GM21447 (cell line): ENCODE data around the gene STIP1.
A peak's percentile ranks its signal among the peaks of the same experiment; 100 is the strongest.

ENCODE experiments used
- ATAC-seq: cut with Tn5 transposase; IDR thresholded peaks from one replicate; pipeline ENCODE4 v1.9.1; 2021; ENCODE audit not compliant: unreplicated experiment

The STIP1 gene

GRCh38 chr11:64196626-64197025 is 10.7 kb downstream of the STIP1 start:
- ATAC-seq = no peak

GRCh38 chr11:64198511-64198910 is 12.5 kb downstream of the STIP1 start:
- no peak for ATAC-seq

- ATAC-seq = no peak
Observed at GRCh38 chr11:64201543-64201942, 15.6 kb downstream of the STIP1 start.

- ATAC-seq = no peak
Observed at GRCh38 chr11:64202992-64203391, 17.0 kb downstream of the STIP1 start.

GRCh38 chr11:64203421-64204079 is 17.6 kb downstream of the STIP1 start:
- ATAC-seq = no peak

GRCh38 chr11:64204080-64204440 is 18.1 kb downstream of the STIP1 start:
- ATAC-seq = no peak

GRCh38 chr11:64204464-64204989 is 18.6 kb downstream of the STIP1 start:
- ATAC-seq = no peak

GRCh38 chr11:64206457-64207255 is 20.7 kb downstream of the STIP1 start, which contains the start of gene FERMT3:
FERMT3 (plus strand) TSS chr11:64206721; CDS start chr11:64207365, 644 bp downstream.
- ATAC-seq = peak; percentile 10

GRCh38 chr11:64207256-64208085 is 21.5 kb downstream of the STIP1 start:
- peak; percentile 61 for ATAC-seq

- no peak for ATAC-seq
Observed at GRCh38 chr11:64208086-64208795, 22.3 kb downstream of the STIP1 start.

GRCh38 chr11:64208796-64209562 is 23.0 kb downstream of the STIP1 start:
- ATAC-seq = no peak

- ATAC-seq = no peak
Observed at GRCh38 chr11:64209563-64209843, 23.5 kb downstream of the STIP1 start.

- no peak for ATAC-seq
Observed at GRCh38 chr11:64210301-64211020, 24.5 kb downstream of the STIP1 start.

- ATAC-seq = no peak
Observed at GRCh38 chr11:64211181-64211872, 25.4 kb downstream of the STIP1 start.

- ATAC-seq = no peak
Observed at GRCh38 chr11:64216879-64217278, 30.9 kb downstream of the STIP1 start.

GRCh38 chr11:64218628-64219353 is 32.8 kb downstream of the STIP1 start:
- no peak for ATAC-seq

GRCh38 chr11:64219354-64219684 is 33.3 kb downstream of the STIP1 start:
- ATAC-seq = no peak

GRCh38 chr11:64219755-64220154 is 33.8 kb downstream of the STIP1 start:
- no peak for ATAC-seq
